Activated B cell treated with CpG ODN at 0.5 μM for 24 hours (primary cell): ENCODE data around the gene FGGY. TPM values are rescaled to one million over a fixed set of nuclear protein-coding genes. Genes with fewer than 3 reads are reported as not detected.

Source experiments
- ATAC-seq: fragments of 200-7000 bp; cut with Tn5 transposase; one replicate; pipeline ENCODE4 v1.10.0; 2021; ENCODE audit warnings: low read depth, mild to moderate bottlenecking, moderate library complexity
- CTCF ChIA-PET: fragments of 350-600 bp; sonication (Branson Sonifier 250); formaldehyde crosslinking; loops from one replicate; lab custom pipeline; 2021; ENCODE audit warnings: antibody characterized with exemption; lab: Charles Lee
- POLR2A ChIA-PET: fragments of 350-600 bp; sonication (Branson Sonifier 250); formaldehyde crosslinking; loops from one replicate; lab custom pipeline; 2021; ENCODE audit warnings: antibody characterized with exemption; lab: Charles Lee
- DNase-seq: peaks from one replicate; pipeline ENCODE4 v3.0.0; 2022
- H3K27ac Mint-ChIP-seq: one replicate; pipeline ENCODE4 v1.8.0; 2020; ENCODE audit warnings: mixed read lengths
- H3K27me3 Mint-ChIP-seq: one replicate; pipeline ENCODE4 v1.8.0; 2021; ENCODE audit warnings: mixed read lengths
- H3K36me3 Mint-ChIP-seq: one replicate; pipeline ENCODE4 v1.8.0; 2021; ENCODE audit warnings: low read depth, mixed read lengths
- H3K4me1 Mint-ChIP-seq: one replicate; pipeline ENCODE4 v1.8.0; 2021; ENCODE audit warnings: mixed read lengths
- H3K4me3 Mint-ChIP-seq: one replicate; pipeline ENCODE4 v1.8.0; 2020; ENCODE audit warnings: mild to moderate bottlenecking, mixed read lengths
- H3K9me3 Mint-ChIP-seq: one replicate; pipeline ENCODE4 v1.8.0; 2020; ENCODE audit warnings: mixed read lengths
- CTCF ChIP-seq: fragments of 200-600 bp; IDR thresholded peaks from one replicate; pipeline ENCODE4 v1.8.0; 2022; ENCODE audit warnings: antibody characterized with exemption, mild to moderate bottlenecking
- intact Hi-C: fragments of 100-400 bp; cut with micrococcal nuclease; formaldehyde crosslinking; loops from one replicate; pipeline ENCODE4 v1.15.1; 2024
- total RNA-seq: library from RNA; stranded (reverse); gene quantifications from 2 replicates; pipeline ENCODE4 v1.2.3, GENCODE V29; 2022

Gene FGGY
- total RNA-seq, 1 donor from 2014 or later = 24.0 TPM

DNA sequence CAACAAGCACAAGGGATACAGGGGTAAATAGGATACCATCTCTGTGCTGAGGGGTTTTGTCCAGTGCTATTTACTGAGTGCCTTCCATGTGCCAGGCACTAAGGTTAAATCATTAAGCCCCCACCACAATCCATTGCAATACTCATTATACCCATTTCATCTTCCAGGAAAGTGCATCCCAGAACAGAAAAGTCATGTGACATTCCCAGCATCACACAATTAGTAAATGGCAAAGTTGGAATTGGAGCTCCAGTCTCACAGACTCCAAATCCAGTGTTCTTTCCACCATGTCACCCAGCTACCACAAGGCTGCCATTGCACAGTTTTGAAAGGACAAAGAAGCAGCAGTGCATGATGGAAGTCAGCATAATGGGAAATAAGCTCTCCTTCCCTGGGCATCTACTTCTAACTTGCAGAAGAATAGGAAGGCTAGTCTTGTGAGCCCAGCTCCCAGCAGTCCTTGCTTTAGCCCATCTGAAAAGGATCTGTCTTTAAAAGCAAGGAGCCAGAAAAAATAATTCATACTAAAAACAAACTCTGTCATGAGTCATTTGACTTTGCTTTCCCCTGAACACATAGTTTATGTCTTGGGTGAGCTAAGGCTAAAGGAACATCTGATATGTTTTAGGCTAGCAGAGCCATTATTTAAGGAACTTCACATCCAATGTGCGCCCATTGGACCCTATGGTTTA, 406.5 kb downstream of the FGGY start:
- POLR2A ChIA-PET = interaction anchor here (0.6 kb wide), 1 partner anchor 769 kb away, joined by 8 read pairs; no protein-coding TSS in a partner anchor
- CTCF ChIA-PET = interaction anchor here (0.9 to 1.1 kb wide), 2 partner anchors 13 to 964 kb away, joined by 3 read pairs; no protein-coding TSS in a partner anchor
- ATAC-seq (no peak), DNase-seq (no peak)
- Mint-ChIP-seq H3K27ac (no peak overlapping the region), H3K27me3 (no peaks in the 10 kb centered on the region), H3K36me3 (no peaks in the 10 kb centered on the region), H3K4me3 (no peak overlapping the region), H3K9me3 (no peaks in the 10 kb centered on the region), H3K4me1 (peaks cover 9% of the 10 kb centered on the region)
- TF ChIP-seq CTCF = no peak
- intact Hi-C loops = loop anchor here (5.0 kb wide), 1 partner anchor 244 kb away; no protein-coding TSS in a partner anchor

GRCh38 chr1:59703918-59704378, 407.1 kb downstream of the FGGY start:
- H3K4me1 Mint-ChIP-seq = peaks cover 3% of the 10 kb centered on the region
- no peak for TF ChIP-seq CTCF
- H3K9me3 Mint-ChIP-seq = no peaks in the 10 kb centered on the region
- H3K27me3 Mint-ChIP-seq = no peaks in the 10 kb centered on the region
- ChIA-PET POLR2A (interaction anchor here (0.6 kb wide), 1 partner anchor 963 kb away, joined by 3 read pairs; no protein-coding TSS in a partner anchor), CTCF (interaction anchor here (0.9 kb wide), 1 partner anchor 965 kb away, joined by 3 read pairs; no protein-coding TSS in a partner anchor)
- H3K36me3 Mint-ChIP-seq = peaks cover under 1% of the 10 kb centered on the region
- H3K27ac Mint-ChIP-seq = no peak overlapping the region
- ATAC-seq (no peak), DNase-seq (no peak)
- intact Hi-C loops = loop anchor here (5.0 kb wide), 1 partner anchor 243 kb away; no protein-coding TSS in a partner anchor
- no peak overlapping the region for H3K4me3 Mint-ChIP-seq

DNA sequence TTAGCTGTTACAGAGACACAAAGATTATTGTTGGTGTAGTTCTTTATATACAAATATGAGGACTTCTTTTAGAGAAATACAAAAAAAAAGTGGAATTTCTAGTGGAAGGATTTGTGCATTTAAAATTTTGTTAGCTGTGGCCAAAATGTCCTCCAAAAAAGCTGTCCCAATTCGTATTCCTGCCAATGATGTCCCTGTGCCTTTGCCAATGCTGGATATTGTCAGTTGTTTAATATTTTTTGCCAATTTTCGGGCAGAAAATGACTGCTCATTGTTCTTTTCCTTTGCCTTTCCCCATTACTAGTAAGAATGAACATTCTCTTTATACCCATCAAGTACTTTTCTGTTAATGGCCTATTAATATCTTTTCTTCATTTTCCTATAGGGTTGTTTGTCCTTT, 407.8 kb downstream of the FGGY start:
- TF ChIP-seq CTCF = no peak
- no peak for ATAC-seq
- intact Hi-C loops = loop anchor here (5.0 kb wide), 1 partner anchor 243 kb away; no protein-coding TSS in a partner anchor
- no peaks in the 10 kb centered on the region for H3K27me3 Mint-ChIP-seq
- no peak overlapping the region for H3K4me3 Mint-ChIP-seq
- ChIA-PET POLR2A (no interaction called here), CTCF (no interaction called here)
- no peak for DNase-seq
- no peaks in the 10 kb centered on the region for H3K4me1 Mint-ChIP-seq
- H3K36me3 Mint-ChIP-seq = peaks cover 2% of the 10 kb centered on the region
- H3K27ac Mint-ChIP-seq = no peak overlapping the region
- H3K9me3 Mint-ChIP-seq = no peaks in the 10 kb centered on the region

DNA sequence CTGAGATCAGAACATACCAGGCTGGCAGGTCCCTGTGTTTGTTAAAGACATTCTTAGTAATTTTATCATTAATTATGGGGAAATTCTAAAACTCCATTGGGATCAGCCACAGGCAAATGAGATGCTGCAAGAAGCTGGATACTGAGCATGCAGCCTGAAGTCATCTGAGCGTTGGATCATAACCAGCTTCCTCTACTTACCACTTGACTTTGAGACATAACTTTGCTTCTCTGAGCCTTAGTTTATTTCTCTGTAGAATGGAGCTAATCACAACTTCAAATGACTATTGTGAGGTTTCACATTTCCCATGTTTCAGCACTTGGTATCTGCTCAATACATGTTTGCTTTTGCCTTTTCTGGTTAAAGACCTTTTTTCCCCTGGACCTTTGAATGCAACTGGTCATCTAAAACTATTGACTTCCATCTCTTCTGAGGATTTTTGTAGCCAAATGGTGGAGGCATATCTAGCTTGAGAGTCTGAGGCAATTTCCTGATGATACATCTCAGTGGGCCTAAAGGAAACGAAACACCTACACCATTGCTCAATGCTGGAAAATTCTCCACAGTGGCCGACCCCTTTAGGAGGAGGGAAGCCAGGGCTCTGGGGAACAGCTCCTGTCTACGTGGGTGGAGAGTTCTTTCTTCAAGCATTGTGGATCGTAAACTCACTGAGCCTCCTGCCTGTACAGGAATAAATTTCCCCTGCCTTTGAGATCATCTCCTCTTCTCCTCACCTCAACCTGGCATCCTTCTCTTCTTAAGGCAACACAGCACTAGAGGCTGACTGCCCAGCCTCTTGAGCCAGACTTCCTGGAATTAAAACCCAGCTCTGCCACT, 408.8 kb downstream of the FGGY start:
- no peak overlapping the region for H3K27ac Mint-ChIP-seq
- POLR2A ChIA-PET = no interaction called here
- DNase-seq (no peak), ATAC-seq (no peak)
- peaks cover 2% of the 10 kb centered on the region for H3K9me3 Mint-ChIP-seq
- H3K4me1 Mint-ChIP-seq = no peaks in the 10 kb centered on the region
- intact Hi-C loops = no loop called here
- CTCF ChIA-PET = no interaction called here
- TF ChIP-seq CTCF = no peak
- H3K27me3 Mint-ChIP-seq = no peaks in the 10 kb centered on the region
- H3K36me3 Mint-ChIP-seq = peaks cover 3% of the 10 kb centered on the region
- no peak overlapping the region for H3K4me3 Mint-ChIP-seq

DNA sequence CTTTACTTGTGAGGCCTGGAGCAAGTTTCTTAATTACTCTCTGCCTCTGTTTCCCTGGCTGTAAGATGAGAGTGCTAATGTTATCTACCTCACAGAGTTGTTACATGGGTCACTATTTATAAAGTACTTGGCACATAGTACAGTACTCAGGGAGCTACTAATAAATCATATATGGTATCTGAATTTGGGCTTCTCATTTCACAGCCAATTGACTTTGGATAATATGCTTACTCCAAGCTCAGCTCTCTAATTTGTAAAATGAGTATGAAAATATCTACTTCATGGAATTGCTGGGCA, 409.4 kb downstream of the FGGY start:
- Mint-ChIP-seq H3K27ac (no peak overlapping the region), H3K4me3 (no peak overlapping the region), H3K36me3 (peaks cover 3% of the 10 kb centered on the region), H3K4me1 (no peaks in the 10 kb centered on the region), H3K9me3 (peaks cover 2% of the 10 kb centered on the region), H3K27me3 (no peaks in the 10 kb centered on the region)
- DNase-seq = no peak
- ATAC-seq = no peak
- intact Hi-C loops = no loop called here
- no peak for TF ChIP-seq CTCF
- POLR2A ChIA-PET = no interaction called here
- CTCF ChIA-PET = no interaction called here
